HL-60 (cell line): ENCODE measurements around the gene ICAM5.
A peak's percentile ranks its signal among the peaks of the same experiment; 100 is the strongest.

Experiments
- GABPA ChIP-seq: IDR thresholded peaks from 2 replicates; pipeline ENCODE4 v1.6.1; 2012; ENCODE audit warnings: low read depth
- POLR2AphosphoS5 ChIP-seq: IDR thresholded peaks from 2 replicates; pipeline ENCODE4 v1.6.1; 2012; ENCODE audit warnings: low read depth
- SPI1 ChIP-seq: IDR thresholded peaks from 2 replicates; pipeline ENCODE4 v1.6.1; 2012; ENCODE audit warnings: low read depth, mild to moderate bottlenecking, borderline replicate concordance
- TF ChIP-seq, protein P1 (sequence below): IDR thresholded peaks from one replicate; pipeline ENCODE4 v1.5.1; 2011; ENCODE audit warnings: low read length, control low read depth, inconsistent platforms; ENCODE audit not compliant: insufficient read depth
- TF ChIP-seq, protein P2 (sequence below): IDR thresholded peaks from 2 replicates; pipeline ENCODE4 v1.6.1; 2012; ENCODE audit warnings: low read depth; ENCODE audit not compliant: insufficient replicate concordance

DNA sequence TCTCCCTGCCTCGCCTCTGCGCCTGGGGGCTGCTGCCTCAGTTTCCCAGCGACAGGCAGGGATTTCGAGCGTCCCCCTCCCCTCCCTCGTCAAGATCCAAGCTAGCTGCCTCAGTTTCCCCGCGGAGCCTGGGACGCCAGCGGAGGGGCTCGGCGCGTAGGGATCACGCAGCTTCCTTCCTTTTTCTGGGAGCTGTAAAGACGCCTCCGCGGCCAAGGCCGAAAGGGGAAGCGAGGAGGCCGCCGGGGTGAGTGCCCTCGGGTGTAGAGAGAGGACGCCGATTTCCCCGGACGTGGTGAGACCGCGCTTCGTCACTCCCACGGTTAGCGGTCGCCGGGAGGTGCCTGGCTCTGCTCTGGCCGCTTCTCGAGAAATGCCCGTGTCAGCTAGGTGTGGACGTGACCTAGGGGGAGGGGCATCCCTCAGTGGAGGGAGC, 19.6 kb upstream of the ICAM5 start:
- TF ChIP-seq, protein P1, sequence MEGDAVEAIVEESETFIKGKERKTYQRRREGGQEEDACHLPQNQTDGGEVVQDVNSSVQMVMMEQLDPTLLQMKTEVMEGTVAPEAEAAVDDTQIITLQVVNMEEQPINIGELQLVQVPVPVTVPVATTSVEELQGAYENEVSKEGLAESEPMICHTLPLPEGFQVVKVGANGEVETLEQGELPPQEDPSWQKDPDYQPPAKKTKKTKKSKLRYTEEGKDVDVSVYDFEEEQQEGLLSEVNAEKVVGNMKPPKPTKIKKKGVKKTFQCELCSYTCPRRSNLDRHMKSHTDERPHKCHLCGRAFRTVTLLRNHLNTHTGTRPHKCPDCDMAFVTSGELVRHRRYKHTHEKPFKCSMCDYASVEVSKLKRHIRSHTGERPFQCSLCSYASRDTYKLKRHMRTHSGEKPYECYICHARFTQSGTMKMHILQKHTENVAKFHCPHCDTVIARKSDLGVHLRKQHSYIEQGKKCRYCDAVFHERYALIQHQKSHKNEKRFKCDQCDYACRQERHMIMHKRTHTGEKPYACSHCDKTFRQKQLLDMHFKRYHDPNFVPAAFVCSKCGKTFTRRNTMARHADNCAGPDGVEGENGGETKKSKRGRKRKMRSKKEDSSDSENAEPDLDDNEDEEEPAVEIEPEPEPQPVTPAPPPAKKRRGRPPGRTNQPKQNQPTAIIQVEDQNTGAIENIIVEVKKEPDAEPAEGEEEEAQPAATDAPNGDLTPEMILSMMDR: no peak
- peak; percentile 90 for TF ChIP-seq SPI1
- peak; percentile 76 for TF ChIP-seq POLR2AphosphoS5
- TF ChIP-seq, protein P2, sequence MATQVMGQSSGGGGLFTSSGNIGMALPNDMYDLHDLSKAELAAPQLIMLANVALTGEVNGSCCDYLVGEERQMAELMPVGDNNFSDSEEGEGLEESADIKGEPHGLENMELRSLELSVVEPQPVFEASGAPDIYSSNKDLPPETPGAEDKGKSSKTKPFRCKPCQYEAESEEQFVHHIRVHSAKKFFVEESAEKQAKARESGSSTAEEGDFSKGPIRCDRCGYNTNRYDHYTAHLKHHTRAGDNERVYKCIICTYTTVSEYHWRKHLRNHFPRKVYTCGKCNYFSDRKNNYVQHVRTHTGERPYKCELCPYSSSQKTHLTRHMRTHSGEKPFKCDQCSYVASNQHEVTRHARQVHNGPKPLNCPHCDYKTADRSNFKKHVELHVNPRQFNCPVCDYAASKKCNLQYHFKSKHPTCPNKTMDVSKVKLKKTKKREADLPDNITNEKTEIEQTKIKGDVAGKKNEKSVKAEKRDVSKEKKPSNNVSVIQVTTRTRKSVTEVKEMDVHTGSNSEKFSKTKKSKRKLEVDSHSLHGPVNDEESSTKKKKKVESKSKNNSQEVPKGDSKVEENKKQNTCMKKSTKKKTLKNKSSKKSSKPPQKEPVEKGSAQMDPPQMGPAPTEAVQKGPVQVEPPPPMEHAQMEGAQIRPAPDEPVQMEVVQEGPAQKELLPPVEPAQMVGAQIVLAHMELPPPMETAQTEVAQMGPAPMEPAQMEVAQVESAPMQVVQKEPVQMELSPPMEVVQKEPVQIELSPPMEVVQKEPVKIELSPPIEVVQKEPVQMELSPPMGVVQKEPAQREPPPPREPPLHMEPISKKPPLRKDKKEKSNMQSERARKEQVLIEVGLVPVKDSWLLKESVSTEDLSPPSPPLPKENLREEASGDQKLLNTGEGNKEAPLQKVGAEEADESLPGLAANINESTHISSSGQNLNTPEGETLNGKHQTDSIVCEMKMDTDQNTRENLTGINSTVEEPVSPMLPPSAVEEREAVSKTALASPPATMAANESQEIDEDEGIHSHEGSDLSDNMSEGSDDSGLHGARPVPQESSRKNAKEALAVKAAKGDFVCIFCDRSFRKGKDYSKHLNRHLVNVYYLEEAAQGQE: no peak
- TF ChIP-seq GABPA: no peak
